OCI-LY1 (cell line): Measurements from ENCODE around the gene PIK3CA.
"Not testable (repeated sequence)": the region's sequence is repeated elsewhere in the genome, so short reads cannot be mapped to it uniquely, and the experiment has no call there.

Experiments used
- EZH2 ChIP-seq: fragments of 200-600 bp; sonication (generic), shearing (Covaris generic); IDR thresholded peaks from 2 replicates; pipeline ENCODE4 v1.8.0; 2017; ENCODE audit warnings: borderline replicate concordance, mixed run types, mild to moderate bottlenecking, antibody characterized with exemption, low read length, moderate library complexity, mixed read lengths
- TF ChIP-seq, protein P1 (sequence below): fragments of 200-600 bp; sonication (generic), shearing (Covaris generic); IDR thresholded peaks from 2 replicates; pipeline ENCODE4 v1.5.1; 2017; ENCODE audit warnings: mild to moderate bottlenecking, antibody characterized with exemption, low read length, moderate library complexity, mixed read lengths

DNA sequence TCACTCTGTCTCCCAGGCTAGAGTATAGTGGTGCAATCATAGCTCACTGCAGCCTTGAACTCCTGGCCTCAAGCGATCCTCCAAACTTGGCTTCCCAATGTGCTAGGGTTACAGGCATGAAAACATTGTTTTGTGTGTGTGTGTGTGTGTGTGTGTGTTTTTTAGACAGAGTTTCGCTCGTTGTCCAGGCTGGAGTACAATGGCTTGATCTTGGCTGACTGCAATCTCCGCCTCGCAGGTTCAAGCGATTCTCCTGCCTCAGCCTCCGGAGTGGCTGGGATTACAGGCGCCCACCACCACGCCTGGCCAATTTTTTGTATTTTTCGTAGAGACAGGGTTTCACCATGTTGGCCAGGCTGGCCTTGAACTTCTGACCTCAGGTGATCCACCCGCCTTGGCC is 109.6 kb downstream of the PIK3CA start:
- TF ChIP-seq, protein P1, sequence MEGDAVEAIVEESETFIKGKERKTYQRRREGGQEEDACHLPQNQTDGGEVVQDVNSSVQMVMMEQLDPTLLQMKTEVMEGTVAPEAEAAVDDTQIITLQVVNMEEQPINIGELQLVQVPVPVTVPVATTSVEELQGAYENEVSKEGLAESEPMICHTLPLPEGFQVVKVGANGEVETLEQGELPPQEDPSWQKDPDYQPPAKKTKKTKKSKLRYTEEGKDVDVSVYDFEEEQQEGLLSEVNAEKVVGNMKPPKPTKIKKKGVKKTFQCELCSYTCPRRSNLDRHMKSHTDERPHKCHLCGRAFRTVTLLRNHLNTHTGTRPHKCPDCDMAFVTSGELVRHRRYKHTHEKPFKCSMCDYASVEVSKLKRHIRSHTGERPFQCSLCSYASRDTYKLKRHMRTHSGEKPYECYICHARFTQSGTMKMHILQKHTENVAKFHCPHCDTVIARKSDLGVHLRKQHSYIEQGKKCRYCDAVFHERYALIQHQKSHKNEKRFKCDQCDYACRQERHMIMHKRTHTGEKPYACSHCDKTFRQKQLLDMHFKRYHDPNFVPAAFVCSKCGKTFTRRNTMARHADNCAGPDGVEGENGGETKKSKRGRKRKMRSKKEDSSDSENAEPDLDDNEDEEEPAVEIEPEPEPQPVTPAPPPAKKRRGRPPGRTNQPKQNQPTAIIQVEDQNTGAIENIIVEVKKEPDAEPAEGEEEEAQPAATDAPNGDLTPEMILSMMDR: not testable (repeated sequence)
- not testable (repeated sequence) for TF ChIP-seq EZH2
